ENCODE measurements around the gene TTC23. TPM values are rescaled to one million over a fixed set of nuclear protein-coding genes. Genes with fewer than 3 reads are reported as not detected.

TTC23 gene
- total RNA-seq, 1 donor from 2014 or later, result 45.3 TPM

GRCh38 chr15:99157456-99157855 is 91.9 kb downstream of the TTC23 start:
- Histone ChIP-seq H3K9me3 (ENCODE audit: low read depth) (no peaks in the 10 kb centered on the region), H3K4me2 (no peak overlapping the region), H3K9ac (no peak overlapping the region), H3K27ac (no peak overlapping the region), H4K20me1 (ENCODE audit: low read depth) (no peaks in the 10 kb centered on the region), H3K27me3 (no peaks in the 10 kb centered on the region), H3F3A (ENCODE audit: low read depth) (no peaks in the 10 kb centered on the region), H3K4me3 (no peak overlapping the region), H2AFZ (replicated peaks) (no peak overlapping the region), H3K4me1 (peaks cover 17% of the 10 kb centered on the region), H3K79me2 (ENCODE audit: low read depth) (no peaks in the 10 kb centered on the region), H3K36me3 (peaks cover 4% of the 10 kb centered on the region)
- no peak for TF ChIP-seq EZH2 (IDR thresholded peaks at IDR 0.05)
- no peak for TF ChIP-seq EZH2phosphoT487 (IDR thresholded peaks at IDR 0.05)
- Mint-ChIP-seq H3K4me3 (no peak overlapping the region), H3K27me3 (ENCODE audit: insufficient read depth, low read depth) (peaks cover 8% of the 10 kb centered on the region), H3K4me1 (peaks cover 7% of the 10 kb centered on the region), H3K27ac (no peak overlapping the region), H3K9me3 (no peaks in the 10 kb centered on the region), H3K36me3 (peaks cover 17% of the 10 kb centered on the region)
- no peak for DNase-seq (ENCODE audit: low spot score)

GRCh38 chr15:99155961-99156443 is 93.4 kb downstream of the TTC23 start:
- Mint-ChIP-seq H3K4me3 (no peak overlapping the region), H3K4me1 (peaks cover 7% of the 10 kb centered on the region), H3K36me3 (peaks cover 25% of the 10 kb centered on the region), H3K27me3 (ENCODE audit: insufficient read depth, low read depth) (peaks cover 8% of the 10 kb centered on the region), H3K27ac (no peak overlapping the region), H3K9me3 (no peaks in the 10 kb centered on the region)
- no peaks in the 10 kb centered on the region for H3F3A ChIP-seq (ENCODE audit: low read depth)
- H3K4me1 ChIP-seq, result peaks cover 17% of the 10 kb centered on the region
- H3K9ac ChIP-seq, result no peak overlapping the region
- TF ChIP-seq, protein P1, sequence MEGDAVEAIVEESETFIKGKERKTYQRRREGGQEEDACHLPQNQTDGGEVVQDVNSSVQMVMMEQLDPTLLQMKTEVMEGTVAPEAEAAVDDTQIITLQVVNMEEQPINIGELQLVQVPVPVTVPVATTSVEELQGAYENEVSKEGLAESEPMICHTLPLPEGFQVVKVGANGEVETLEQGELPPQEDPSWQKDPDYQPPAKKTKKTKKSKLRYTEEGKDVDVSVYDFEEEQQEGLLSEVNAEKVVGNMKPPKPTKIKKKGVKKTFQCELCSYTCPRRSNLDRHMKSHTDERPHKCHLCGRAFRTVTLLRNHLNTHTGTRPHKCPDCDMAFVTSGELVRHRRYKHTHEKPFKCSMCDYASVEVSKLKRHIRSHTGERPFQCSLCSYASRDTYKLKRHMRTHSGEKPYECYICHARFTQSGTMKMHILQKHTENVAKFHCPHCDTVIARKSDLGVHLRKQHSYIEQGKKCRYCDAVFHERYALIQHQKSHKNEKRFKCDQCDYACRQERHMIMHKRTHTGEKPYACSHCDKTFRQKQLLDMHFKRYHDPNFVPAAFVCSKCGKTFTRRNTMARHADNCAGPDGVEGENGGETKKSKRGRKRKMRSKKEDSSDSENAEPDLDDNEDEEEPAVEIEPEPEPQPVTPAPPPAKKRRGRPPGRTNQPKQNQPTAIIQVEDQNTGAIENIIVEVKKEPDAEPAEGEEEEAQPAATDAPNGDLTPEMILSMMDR (IDR thresholded peaks at IDR 0.05), result no peak
- no peak for TF ChIP-seq EZH2phosphoT487 (IDR thresholded peaks at IDR 0.05)
- TF ChIP-seq EZH2 (IDR thresholded peaks at IDR 0.05), result no peak
- H2AFZ ChIP-seq (replicated peaks), result no peak overlapping the region
- peak overlapping the region; percentile 48 for H3K27ac ChIP-seq
- H3K4me2 ChIP-seq, result no peak overlapping the region
- H3K4me3 ChIP-seq, result no peak overlapping the region
- no peaks in the 10 kb centered on the region for H3K79me2 ChIP-seq (ENCODE audit: low read depth)
- peaks cover 4% of the 10 kb centered on the region for H3K36me3 ChIP-seq
- no peaks in the 10 kb centered on the region for H3K9me3 ChIP-seq (ENCODE audit: low read depth)
- no peaks in the 10 kb centered on the region for H4K20me1 ChIP-seq (ENCODE audit: low read depth)
- H3K27me3 ChIP-seq, result no peaks in the 10 kb centered on the region
- DNase-seq (ENCODE audit: low spot score), result no peak

DNA sequence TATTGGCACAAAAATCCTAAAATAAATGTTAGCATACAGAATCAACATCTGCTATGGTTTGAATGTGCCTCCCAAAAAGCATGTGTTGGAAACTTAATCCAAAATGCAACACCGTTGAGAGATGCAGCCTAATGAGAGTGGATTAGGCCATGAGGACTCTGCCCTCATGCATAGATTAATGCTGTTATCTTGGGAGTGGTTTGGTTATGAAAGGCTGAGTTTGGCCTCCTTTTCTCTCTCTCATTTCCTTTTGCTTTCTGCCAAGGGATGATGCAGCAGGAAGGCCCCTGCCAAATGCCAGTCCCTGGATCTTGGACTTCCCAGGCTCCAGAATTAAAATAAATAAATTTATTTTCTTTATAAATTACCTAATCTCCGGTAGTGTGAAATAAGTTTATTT is 95.1 kb downstream of the TTC23 start:
- no peaks in the 10 kb centered on the region for H3K4me1 Mint-ChIP-seq
- no peak overlapping the region for H3K27ac Mint-ChIP-seq
- no peak overlapping the region for H3K27ac ChIP-seq
- no peak overlapping the region for H3K4me3 ChIP-seq
- H3K9me3 Mint-ChIP-seq, result no peaks in the 10 kb centered on the region
- H3K27me3 ChIP-seq, result no peaks in the 10 kb centered on the region
- H3K4me2 ChIP-seq, result peak overlapping the region; percentile 13
- H4K20me1 ChIP-seq (ENCODE audit: low read depth), result no peaks in the 10 kb centered on the region
- peaks cover 28% of the 10 kb centered on the region for H3K36me3 Mint-ChIP-seq
- H3K36me3 ChIP-seq, result peaks cover 4% of the 10 kb centered on the region
- no peak overlapping the region for H3K4me3 Mint-ChIP-seq
- no peaks in the 10 kb centered on the region for H3K9me3 ChIP-seq (ENCODE audit: low read depth)
- no peak overlapping the region for H3K9ac ChIP-seq
- H2AFZ ChIP-seq (replicated peaks), result no peak overlapping the region
- H3K79me2 ChIP-seq (ENCODE audit: low read depth), result no peaks in the 10 kb centered on the region
- peaks cover 12% of the 10 kb centered on the region for H3K4me1 ChIP-seq
- TF ChIP-seq, protein P1 (IDR thresholded peaks at IDR 0.05), result no peak
- TF ChIP-seq EZH2 (IDR thresholded peaks at IDR 0.05) (no peak), EZH2phosphoT487 (IDR thresholded peaks at IDR 0.05) (no peak)
- DNase-seq (ENCODE audit: low spot score), result no peak
- H3K27me3 Mint-ChIP-seq (ENCODE audit: insufficient read depth, low read depth), result no peaks in the 10 kb centered on the region
- H3F3A ChIP-seq (ENCODE audit: low read depth), result no peaks in the 10 kb centered on the region

DNA sequence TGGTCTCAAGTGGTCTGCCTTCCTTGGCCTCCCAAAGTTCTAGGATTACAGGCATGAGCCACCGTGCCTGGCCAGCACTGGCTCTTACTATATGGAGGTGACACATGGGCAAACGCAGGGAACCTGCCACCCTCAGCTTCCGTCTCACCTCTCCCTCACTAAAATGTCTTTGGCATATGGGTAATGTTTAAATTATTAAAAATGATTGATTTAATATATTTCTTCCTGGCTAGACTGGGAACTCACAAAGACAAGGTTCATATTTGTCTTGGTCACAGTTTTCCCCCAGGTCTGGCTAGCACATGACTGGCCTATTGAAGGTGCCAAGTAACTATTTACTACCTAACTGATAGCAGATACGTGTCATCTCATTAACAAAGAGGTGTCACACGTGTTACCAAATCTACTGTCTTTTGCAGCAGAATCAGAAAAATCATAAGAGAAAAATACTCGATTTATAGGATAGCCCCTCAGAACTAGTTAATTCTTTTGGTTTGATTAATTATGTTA is 96.3 kb downstream of the TTC23 start:
- TF ChIP-seq, protein P1 (IDR thresholded peaks at IDR 0.05), result no peak
- no peak for TF ChIP-seq EZH2phosphoT487 (IDR thresholded peaks at IDR 0.05)
- no peak for TF ChIP-seq EZH2 (IDR thresholded peaks at IDR 0.05)

More for the DNA sequence above, 96.3 kb downstream of the TTC23 start:
- H3K36me3 ChIP-seq, result peaks cover 4% of the 10 kb centered on the region
- no peak overlapping the region for H3K27ac Mint-ChIP-seq
- no peak overlapping the region for H3K27ac ChIP-seq
- H3K27me3 Mint-ChIP-seq (ENCODE audit: insufficient read depth, low read depth), result no peaks in the 10 kb centered on the region
- H4K20me1 ChIP-seq (ENCODE audit: low read depth), result no peaks in the 10 kb centered on the region
- H3K9me3 ChIP-seq (ENCODE audit: low read depth), result no peaks in the 10 kb centered on the region
- H2AFZ ChIP-seq (replicated peaks), result no peak overlapping the region
- H3K4me2 ChIP-seq, result no peak overlapping the region
- no peak overlapping the region for H3K4me3 ChIP-seq
- no peaks in the 10 kb centered on the region for H3F3A ChIP-seq (ENCODE audit: low read depth)
- peaks cover 12% of the 10 kb centered on the region for H3K4me1 ChIP-seq
- peaks cover 9% of the 10 kb centered on the region for H3K4me1 Mint-ChIP-seq
- DNase-seq (ENCODE audit: low spot score), result no peak
- H3K36me3 Mint-ChIP-seq, result peaks cover 23% of the 10 kb centered on the region
- no peak overlapping the region for H3K4me3 Mint-ChIP-seq
- H3K27me3 ChIP-seq, result no peaks in the 10 kb centered on the region
- H3K79me2 ChIP-seq (ENCODE audit: low read depth), result no peaks in the 10 kb centered on the region
- no peak overlapping the region for H3K9ac ChIP-seq
- no peaks in the 10 kb centered on the region for H3K9me3 Mint-ChIP-seq

All from neural progenitor cell (in vitro differentiated cells).